ENCODE measurements around the gene JAKMIP1. TPM values are rescaled to one million over a fixed set of nuclear protein-coding genes. Genes with fewer than 3 reads are reported as not detected.

The JAKMIP1 gene
- total RNA-seq, 2 donors from 2014 or later = 0.78 to 1.3 TPM

DNA sequence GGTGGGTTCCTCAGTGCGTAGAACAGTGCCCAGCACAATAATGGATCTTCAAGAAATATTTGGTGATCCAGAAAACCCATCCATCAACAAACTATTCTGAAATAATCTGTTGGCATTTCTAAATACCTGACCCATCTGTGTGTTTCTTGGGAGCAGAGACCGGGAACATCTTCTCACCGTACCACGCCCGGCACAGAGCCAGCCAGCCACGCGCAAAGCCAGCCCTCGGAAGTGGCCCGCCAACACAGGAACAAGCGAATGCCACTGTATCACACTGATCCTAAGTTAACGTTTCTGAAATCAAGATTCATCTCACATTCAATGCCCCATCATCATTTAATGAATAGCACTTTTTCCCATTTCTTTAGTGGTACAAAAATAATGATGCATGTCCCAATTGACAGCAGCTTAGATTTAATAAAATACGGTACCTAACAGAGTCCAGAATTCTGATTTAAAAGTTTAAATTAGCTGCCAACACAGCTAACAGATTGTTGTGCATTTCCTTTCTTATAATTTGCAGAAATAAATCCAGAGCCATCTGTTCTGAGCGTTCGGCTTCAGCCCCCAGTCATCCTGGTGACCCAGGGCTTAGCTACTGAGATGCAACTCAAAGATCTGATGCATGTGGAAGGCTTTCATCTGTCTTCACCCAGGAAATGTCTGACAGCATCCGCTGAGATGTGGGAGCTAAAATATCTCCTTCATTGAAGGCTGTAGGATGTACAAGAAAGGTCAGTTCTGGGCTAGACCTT is 44.2 kb downstream of the JAKMIP1 start:
- Histone ChIP-seq H3K36me3 (replicated peaks in 1 of 2; ENCODE audit: insufficient read depth in 1 of 2, low read depth in 2 of 2) (no peaks in the 10 kb centered on the region), H3K4me1 (no peaks in the 10 kb centered on the region), H3K27ac (no peak overlapping the region), H3K9me3 (no peaks in the 10 kb centered on the region), H3K27me3 (no peaks in the 10 kb centered on the region), H3K4me3 (no peak overlapping the region)
- 73 to 77% methylated on average over 15 of the region's 15 CpGs for WGBS, 2 donors
- intact Hi-C loops (cut with DNase I) = no loop called here
- DNase-seq (no peak), ATAC-seq (no peak)
- TF ChIP-seq, protein P1, sequence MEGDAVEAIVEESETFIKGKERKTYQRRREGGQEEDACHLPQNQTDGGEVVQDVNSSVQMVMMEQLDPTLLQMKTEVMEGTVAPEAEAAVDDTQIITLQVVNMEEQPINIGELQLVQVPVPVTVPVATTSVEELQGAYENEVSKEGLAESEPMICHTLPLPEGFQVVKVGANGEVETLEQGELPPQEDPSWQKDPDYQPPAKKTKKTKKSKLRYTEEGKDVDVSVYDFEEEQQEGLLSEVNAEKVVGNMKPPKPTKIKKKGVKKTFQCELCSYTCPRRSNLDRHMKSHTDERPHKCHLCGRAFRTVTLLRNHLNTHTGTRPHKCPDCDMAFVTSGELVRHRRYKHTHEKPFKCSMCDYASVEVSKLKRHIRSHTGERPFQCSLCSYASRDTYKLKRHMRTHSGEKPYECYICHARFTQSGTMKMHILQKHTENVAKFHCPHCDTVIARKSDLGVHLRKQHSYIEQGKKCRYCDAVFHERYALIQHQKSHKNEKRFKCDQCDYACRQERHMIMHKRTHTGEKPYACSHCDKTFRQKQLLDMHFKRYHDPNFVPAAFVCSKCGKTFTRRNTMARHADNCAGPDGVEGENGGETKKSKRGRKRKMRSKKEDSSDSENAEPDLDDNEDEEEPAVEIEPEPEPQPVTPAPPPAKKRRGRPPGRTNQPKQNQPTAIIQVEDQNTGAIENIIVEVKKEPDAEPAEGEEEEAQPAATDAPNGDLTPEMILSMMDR (IDR thresholded peaks at IDR 0.05) = no peak
- TF ChIP-seq POLR2A (IDR thresholded peaks at IDR 0.05) = no peak

DNA sequence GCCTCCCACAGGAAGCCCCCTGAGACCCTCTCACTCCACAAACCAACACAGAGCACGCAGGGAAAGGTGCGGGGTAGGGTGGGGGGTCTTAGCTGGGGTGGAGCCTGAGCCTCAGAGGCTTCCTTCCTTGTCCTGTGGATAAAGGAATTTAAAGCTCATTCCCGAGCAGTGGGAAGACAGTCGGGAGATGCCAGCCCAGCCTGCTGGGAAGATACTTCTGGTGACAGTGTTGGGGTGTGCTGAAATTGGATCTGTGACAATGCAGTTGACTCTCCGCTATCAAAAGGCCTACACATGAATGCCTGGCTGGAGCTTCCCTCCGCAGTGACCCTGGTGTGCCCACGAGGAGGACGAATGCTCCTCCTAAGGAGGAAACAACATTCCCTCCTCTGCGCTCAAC is 45.5 kb downstream of the JAKMIP1 start:
- no peaks in the 10 kb centered on the region for H3K27me3 ChIP-seq
- WGBS, 2 donors = 26 to 27% methylated on average over 9 of the region's 9 CpGs
- ATAC-seq (no peak), DNase-seq (no peak)
- no peaks in the 10 kb centered on the region for H3K4me1 ChIP-seq
- no peak for TF ChIP-seq POLR2A (IDR thresholded peaks at IDR 0.05)
- TF ChIP-seq, protein P1 (IDR thresholded peaks at IDR 0.05) = no peak
- H3K27ac ChIP-seq = no peak overlapping the region
- intact Hi-C loops (cut with DNase I) = no loop called here
- no peak overlapping the region for H3K4me3 ChIP-seq
- H3K9me3 ChIP-seq = no peaks in the 10 kb centered on the region
- H3K36me3 ChIP-seq (replicated peaks in 1 of 2; ENCODE audit: insufficient read depth in 1 of 2, low read depth in 2 of 2) = no peaks in the 10 kb centered on the region

DNA sequence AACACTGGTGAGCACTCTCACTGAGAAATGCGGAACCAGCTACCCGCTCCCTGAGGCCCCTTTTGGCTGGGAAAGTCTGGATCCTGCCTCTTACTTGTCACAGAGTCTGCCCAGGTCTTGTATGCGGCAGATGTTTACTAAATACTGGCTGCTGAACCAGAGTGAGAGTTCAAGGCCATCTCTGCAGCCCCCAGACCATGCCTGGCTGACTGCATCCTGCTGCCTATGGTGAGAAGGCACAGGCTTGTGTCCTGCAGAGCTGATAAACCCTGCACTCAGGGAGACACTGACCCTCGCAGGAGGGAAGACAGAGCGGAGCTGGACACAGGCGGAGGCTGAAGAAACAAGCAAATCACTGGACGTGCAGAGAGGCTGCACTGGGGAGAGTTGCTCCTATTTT is 46.5 kb downstream of the JAKMIP1 start:
- ATAC-seq (no peak), DNase-seq (no peak)
- Histone ChIP-seq H3K4me1 (no peaks in the 10 kb centered on the region), H3K27me3 (no peaks in the 10 kb centered on the region), H3K36me3 (replicated peaks in 1 of 2; ENCODE audit: insufficient read depth in 1 of 2, low read depth in 2 of 2) (no peaks in the 10 kb centered on the region), H3K27ac (no peak overlapping the region), H3K9me3 (no peaks in the 10 kb centered on the region), H3K4me3 (no peak overlapping the region)
- WGBS, 2 donors = 35 to 44% methylated on average over 7 of the region's 7 CpGs
- intact Hi-C loops (cut with DNase I) = no loop called here
- TF ChIP-seq, protein P1 (IDR thresholded peaks at IDR 0.05) = no peak
- TF ChIP-seq POLR2A (IDR thresholded peaks at IDR 0.05) = no peak

DNA sequence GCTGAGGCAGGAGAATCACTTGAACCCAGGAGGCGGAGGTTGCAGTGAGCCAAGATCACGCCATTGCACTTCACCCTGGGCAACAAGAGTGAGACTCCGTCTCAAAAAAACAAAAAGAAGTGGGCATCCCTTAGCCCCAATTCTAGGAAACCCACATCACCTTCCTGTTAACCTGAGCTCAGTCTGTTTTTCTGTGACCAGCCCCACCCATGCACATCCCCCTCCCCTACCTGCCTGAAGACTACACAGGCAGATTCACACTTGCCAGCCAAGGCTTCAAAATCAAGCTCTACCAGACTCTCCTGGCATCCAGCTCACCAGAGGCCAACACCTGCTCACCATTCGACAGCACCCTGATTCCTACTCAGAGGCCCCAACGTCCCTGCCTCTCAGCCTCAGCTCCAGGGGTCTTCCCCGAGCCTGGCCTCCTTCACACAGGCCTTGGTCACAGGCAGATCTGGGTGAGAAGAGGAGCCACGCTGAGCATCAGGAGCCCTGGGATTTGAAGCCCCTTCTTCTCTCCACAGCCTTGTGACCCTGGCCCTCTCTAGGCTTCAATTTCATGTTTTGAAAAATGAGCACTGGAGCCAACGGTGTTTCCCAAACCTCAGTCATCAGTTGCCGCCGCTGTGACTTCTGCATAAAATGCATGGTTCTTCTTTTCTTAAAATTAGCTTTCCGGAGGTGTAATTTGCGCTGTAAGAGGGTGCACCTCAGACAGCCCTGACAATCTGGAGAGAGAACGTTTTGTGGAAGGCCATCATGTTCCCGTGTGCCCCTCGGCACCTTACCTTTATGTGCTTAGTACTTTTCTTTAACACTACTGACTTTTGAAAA is 47.3 kb downstream of the JAKMIP1 start:
- Histone ChIP-seq H3K27ac (no peak overlapping the region), H3K9me3 (no peaks in the 10 kb centered on the region), H3K36me3 (replicated peaks in 1 of 2; ENCODE audit: insufficient read depth in 1 of 2, low read depth in 2 of 2) (no peaks in the 10 kb centered on the region), H3K4me3 (no peak overlapping the region), H3K4me1 (no peaks in the 10 kb centered on the region), H3K27me3 (no peaks in the 10 kb centered on the region)
- TF ChIP-seq, protein P1 (IDR thresholded peaks at IDR 0.05) = no peak
- no peak for TF ChIP-seq POLR2A (IDR thresholded peaks at IDR 0.05)
- 66 to 70% methylated on average over 13 to 15 of the region's 15 CpGs for WGBS, 2 donors
- DNase-seq (no peak), ATAC-seq (no peak)
- intact Hi-C loops (cut with DNase I) = no loop called here

Measured in body of pancreas (tissue), 4 donors.